ENCODE results near the gene DPH2. TPM values are rescaled to one million over a fixed set of nuclear protein-coding genes. Genes with fewer than 3 reads are reported as not detected.

The DPH2 gene
- total and polyA plus RNA-seq, 7 donors: 37.8 to 123 (median 53.7) TPM

DNA sequence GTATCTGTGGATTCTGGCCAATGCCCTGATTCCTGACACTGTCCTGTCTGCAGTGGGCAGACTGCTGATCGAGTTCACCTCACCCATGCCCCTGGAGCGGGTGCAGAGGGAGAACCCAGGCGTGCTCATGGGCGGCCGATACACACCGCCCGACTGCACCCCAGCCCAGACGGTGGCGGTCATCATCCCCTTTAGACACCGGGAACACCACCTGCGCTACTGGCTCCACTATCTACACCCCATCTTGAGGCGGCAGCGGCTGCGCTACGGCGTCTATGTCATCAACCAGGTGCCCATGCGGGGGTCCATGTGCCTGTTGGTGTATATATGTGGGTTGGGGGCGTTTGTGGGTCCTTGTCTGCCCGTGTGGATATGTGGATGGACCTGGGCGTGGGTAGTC, 11.8 kb downstream of the DPH2 start:
- no peak for DNase-seq
- H3K27me3 ChIP-seq (ENCODE audit: insufficient read depth in 3 of 3, low read length in 2 of 3): no peaks in the 10 kb centered on the region

DNA sequence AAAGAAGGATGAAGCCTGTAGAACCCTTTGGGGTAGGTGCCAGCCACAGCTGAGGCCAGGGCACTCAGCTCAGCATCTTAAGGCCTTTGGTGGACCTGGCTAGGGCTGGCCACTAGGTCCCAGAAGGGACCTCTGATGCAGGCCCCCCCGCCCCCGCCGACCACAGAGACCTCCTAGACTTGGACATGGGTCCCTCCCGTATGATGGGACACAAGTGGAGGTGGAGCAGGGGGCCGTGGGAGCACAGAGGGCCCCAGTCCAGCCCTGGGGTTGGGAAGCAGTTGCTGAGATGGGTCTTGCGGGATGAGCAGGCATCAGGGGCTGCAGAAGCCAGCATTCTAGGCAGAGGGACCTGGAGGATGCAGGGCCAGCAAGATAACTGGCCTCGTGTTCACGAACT, 12.4 kb downstream of the DPH2 start:
- Histone ChIP-seq H3K27ac (no peak overlapping the region), H3K36me3 (ENCODE audit: insufficient read depth in 1 of 2, low read depth in 1 of 2) (peaks cover 0 to 48% of the 10 kb centered on the region in 2 donors), H3K27me3 (ENCODE audit: insufficient read depth in 3 of 3, low read length in 2 of 3) (no peaks in the 10 kb centered on the region), H3K4me1 (peaks cover 10% of the 10 kb centered on the region), H3K9me3 (no peaks in the 10 kb centered on the region), H3K4me3 (no peak overlapping the region)
- 91 to 95% (median 93%) methylated on average over 8 of the region's 8 CpGs for WGBS, 3 donors
- TF ChIP-seq, protein P1, sequence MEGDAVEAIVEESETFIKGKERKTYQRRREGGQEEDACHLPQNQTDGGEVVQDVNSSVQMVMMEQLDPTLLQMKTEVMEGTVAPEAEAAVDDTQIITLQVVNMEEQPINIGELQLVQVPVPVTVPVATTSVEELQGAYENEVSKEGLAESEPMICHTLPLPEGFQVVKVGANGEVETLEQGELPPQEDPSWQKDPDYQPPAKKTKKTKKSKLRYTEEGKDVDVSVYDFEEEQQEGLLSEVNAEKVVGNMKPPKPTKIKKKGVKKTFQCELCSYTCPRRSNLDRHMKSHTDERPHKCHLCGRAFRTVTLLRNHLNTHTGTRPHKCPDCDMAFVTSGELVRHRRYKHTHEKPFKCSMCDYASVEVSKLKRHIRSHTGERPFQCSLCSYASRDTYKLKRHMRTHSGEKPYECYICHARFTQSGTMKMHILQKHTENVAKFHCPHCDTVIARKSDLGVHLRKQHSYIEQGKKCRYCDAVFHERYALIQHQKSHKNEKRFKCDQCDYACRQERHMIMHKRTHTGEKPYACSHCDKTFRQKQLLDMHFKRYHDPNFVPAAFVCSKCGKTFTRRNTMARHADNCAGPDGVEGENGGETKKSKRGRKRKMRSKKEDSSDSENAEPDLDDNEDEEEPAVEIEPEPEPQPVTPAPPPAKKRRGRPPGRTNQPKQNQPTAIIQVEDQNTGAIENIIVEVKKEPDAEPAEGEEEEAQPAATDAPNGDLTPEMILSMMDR (IDR thresholded peaks at IDR 0.05): no peak
- intact Hi-C loops (cut with DNase I): no loop called here
- ATAC-seq (no peak), DNase-seq (no peak)

More for the DNA sequence above, 11.8 kb downstream of the DPH2 start:
- H3K9me3 ChIP-seq: no peaks in the 10 kb centered on the region
- intact Hi-C loops (cut with DNase I): no loop called here
- no peak for ATAC-seq
- peaks cover 0 to 48% of the 10 kb centered on the region in 2 donors for H3K36me3 ChIP-seq (ENCODE audit: insufficient read depth in 1 of 2, low read depth in 1 of 2)
- H3K4me1 ChIP-seq: peaks cover 15% of the 10 kb centered on the region
- no peak overlapping the region for H3K4me3 ChIP-seq
- WGBS, 3 donors: 94 to 97% (median 95%) methylated on average over 20 of the region's 20 CpGs
- TF ChIP-seq, protein P1 (IDR thresholded peaks at IDR 0.05): no peak
- no peak overlapping the region for H3K27ac ChIP-seq

DNA sequence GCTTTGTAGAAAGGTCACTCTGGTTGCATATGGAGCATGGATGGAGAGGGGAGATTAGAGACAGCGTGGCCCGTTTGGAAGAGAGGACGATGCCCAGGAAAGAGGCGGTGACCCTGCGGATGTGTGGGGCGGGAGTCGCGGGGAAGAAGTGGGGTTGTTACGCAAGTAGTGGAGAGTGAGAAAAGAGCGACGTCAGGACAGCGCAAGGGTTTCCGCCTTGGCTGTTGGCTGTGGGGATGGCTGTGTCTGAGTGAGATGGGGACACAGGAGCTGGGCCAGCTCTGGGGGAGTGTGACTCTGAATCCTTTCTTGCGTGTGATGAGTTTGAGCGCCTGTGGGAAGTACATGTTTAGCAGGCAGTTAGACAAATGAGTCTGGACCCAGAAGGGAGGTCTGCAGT, 13.0 kb downstream of the DPH2 start:
- H3K4me1 ChIP-seq: peaks cover 7% of the 10 kb centered on the region
- TF ChIP-seq, protein P1 (IDR thresholded peaks at IDR 0.05): no peak
- H3K36me3 ChIP-seq (ENCODE audit: insufficient read depth in 1 of 2, low read depth in 1 of 2): peaks cover 0 to 43% of the 10 kb centered on the region in 2 donors
- H3K27ac ChIP-seq: no peak overlapping the region
- DNase-seq (no peak), ATAC-seq (no peak)
- no peaks in the 10 kb centered on the region for H3K27me3 ChIP-seq (ENCODE audit: insufficient read depth in 3 of 3, low read length in 2 of 3)
- no peak overlapping the region for H3K4me3 ChIP-seq
- WGBS, 3 donors: 85 to 90% (median 87%) methylated on average over 15 of the region's 15 CpGs
- intact Hi-C loops (cut with DNase I): no loop called here
- no peaks in the 10 kb centered on the region for H3K9me3 ChIP-seq

DNA sequence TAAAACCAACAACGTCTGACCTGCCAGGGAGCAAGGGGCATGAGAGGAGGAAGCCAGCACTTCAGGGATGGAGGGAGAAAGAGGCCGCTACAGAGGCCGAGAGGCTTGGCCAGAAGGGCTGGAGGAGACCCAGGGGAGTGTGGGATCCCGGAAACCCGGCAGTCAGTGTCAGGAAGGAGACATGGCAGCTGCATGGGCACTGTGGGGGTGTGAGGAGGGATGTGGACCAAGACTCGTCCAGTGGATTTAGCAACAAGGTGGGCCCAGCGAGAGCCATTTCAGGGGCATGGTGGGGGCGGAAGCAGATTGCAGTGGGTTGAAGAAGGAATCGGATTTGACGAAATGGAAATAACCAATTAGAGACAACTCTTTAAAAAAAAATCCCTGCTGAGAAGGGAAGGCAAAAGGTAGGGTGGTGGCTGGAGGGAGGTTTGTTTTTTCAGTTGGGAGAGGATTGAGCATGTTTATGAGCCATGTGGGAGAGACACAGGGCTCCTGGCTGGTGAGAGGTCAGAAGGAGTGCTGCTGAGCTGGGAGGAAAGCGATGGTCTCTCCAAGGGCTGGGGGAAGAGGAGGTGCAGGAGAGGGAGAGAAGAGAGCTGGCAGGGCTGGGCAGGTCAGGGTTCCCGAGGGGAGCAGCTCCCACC, 13.6 kb downstream of the DPH2 start:
- DNase-seq (no peak), ATAC-seq (no peak)
- Histone ChIP-seq H3K27ac (no peak overlapping the region), H3K27me3 (ENCODE audit: insufficient read depth in 3 of 3, low read length in 2 of 3) (no peaks in the 10 kb centered on the region), H3K4me1 (peaks cover 5% of the 10 kb centered on the region), H3K4me3 (no peak overlapping the region), H3K9me3 (no peaks in the 10 kb centered on the region), H3K36me3 (ENCODE audit: insufficient read depth in 1 of 2, low read depth in 1 of 2) (peaks cover 0 to 38% of the 10 kb centered on the region in 2 donors)
- TF ChIP-seq, protein P1 (IDR thresholded peaks at IDR 0.05): no peak
- intact Hi-C loops (cut with DNase I): no loop called here
- WGBS, 3 donors: 72 to 74% (median 74%) methylated on average over 11 to 12 of the region's 12 CpGs

DNA sequence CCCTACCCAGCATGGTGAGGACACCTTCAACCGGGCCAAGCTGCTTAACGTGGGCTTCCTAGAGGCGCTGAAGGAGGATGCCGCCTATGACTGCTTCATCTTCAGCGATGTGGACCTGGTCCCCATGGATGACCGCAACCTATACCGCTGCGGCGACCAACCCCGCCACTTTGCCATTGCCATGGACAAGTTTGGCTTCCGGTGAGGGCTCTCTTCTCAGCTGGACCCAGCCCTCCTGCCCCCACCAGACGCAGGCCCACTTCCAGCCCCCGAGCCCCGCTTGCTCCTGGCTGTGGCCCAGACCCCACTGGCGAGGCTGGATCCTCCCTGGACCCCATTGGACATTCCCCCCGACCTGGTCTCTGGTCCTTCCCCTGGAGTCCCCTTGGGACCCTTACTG, 15.0 kb downstream of the DPH2 start:
- intact Hi-C loops (cut with DNase I): no loop called here
- DNase-seq (no peak), ATAC-seq (no peak)
- TF ChIP-seq, protein P1 (IDR thresholded peaks at IDR 0.05): no peak
- Histone ChIP-seq H3K36me3 (ENCODE audit: insufficient read depth in 1 of 2, low read depth in 1 of 2) (peaks cover 0 to 38% of the 10 kb centered on the region in 2 donors), H3K4me3 (no peak overlapping the region), H3K4me1 (peaks cover 3% of the 10 kb centered on the region), H3K27ac (no peak overlapping the region), H3K27me3 (ENCODE audit: insufficient read depth in 3 of 3, low read length in 2 of 3) (no peaks in the 10 kb centered on the region), H3K9me3 (no peaks in the 10 kb centered on the region)
- WGBS, 3 donors: 90 to 93% (median 91%) methylated on average over 13 to 16 of the region's 16 CpGs
